Tibial nerve (tissue), 4 donors: Measurements from ENCODE around the gene DLG5.

Source experiments
- EP300 ChIP-seq, 2 donors: sonication (generic); formaldehyde crosslinking; IDR thresholded peaks; one replicate each; pipeline ENCODE4 v1.6.1; 2017; ENCODE audit warnings: antibody characterized with exemption in 2 of 2, mild to moderate bottlenecking in 1 of 2
- POLR2A ChIP-seq, 2 donors: fragments of 450-650 bp; IDR thresholded peaks; one replicate each; pipeline ENCODE4 v1.6.1; 2017; ENCODE audit warnings: antibody characterized with exemption in 2 of 2, mild to moderate bottlenecking in 2 of 2, moderate library complexity in 2 of 2
- TF ChIP-seq, protein P1 (sequence below), 5 experiments: fragments of 200-600 bp in 3 of 5; fragments of 450-650 bp in 2 of 5; sonication (generic) in 3 of 5; IDR thresholded peaks; one replicate each; pipeline ENCODE4 v1.5.1; 2016 to 2019; ENCODE audit warnings: antibody characterized with exemption in 5 of 5, mild to moderate bottlenecking in 3 of 5, moderate library complexity in 2 of 5

DNA sequence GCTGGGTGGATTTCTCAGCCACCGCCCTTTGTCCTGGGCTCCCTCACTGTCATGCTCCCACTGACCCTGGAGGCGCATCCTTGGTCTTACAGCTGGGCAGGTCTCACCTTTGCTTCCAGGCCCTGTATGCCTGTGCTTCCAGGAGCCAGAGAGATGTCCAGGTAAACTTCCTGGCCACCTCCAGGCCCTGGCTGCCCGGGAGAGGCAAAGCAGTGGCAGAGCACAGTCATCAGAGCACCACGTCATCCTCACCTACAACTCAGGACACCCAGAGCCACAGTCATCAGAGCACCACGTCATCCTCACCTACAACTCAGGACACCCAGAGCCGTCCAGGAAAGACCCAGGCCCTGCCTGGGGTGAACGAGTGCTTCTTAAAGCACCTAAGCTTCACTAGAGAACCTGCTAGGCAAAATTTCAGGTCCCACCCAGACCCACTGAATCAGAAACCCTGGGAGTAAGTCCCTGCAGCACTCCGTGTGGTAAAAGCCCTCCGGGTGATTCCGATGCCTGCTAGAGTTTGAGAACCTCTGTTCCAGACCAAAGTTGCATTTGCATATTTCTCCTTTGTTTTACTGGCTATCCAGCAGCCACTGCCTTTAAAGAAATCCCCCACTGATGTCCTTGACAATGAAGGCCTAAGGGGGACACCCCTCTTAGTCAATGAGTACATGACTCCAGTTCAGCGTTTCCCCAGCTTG, 62.3 kb downstream of the DLG5 start:
- TF ChIP-seq, protein P1, sequence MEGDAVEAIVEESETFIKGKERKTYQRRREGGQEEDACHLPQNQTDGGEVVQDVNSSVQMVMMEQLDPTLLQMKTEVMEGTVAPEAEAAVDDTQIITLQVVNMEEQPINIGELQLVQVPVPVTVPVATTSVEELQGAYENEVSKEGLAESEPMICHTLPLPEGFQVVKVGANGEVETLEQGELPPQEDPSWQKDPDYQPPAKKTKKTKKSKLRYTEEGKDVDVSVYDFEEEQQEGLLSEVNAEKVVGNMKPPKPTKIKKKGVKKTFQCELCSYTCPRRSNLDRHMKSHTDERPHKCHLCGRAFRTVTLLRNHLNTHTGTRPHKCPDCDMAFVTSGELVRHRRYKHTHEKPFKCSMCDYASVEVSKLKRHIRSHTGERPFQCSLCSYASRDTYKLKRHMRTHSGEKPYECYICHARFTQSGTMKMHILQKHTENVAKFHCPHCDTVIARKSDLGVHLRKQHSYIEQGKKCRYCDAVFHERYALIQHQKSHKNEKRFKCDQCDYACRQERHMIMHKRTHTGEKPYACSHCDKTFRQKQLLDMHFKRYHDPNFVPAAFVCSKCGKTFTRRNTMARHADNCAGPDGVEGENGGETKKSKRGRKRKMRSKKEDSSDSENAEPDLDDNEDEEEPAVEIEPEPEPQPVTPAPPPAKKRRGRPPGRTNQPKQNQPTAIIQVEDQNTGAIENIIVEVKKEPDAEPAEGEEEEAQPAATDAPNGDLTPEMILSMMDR (IDR thresholded peaks at IDR 0.05): no peak
- TF ChIP-seq POLR2A (IDR thresholded peaks at IDR 0.05) (no peak), EP300 (IDR thresholded peaks at IDR 0.05) (no peak)
